ENCODE results near the gene ADGRF5. TPM values are rescaled to one million over a fixed set of nuclear protein-coding genes. Genes with fewer than 3 reads are reported as not detected.

ADGRF5 gene
- total and polyA plus RNA-seq, 10 of the 15 experiments (the other 5 are each of a cell fraction or from before 2014, with no cell fraction given) = 0.01 to 0.13 TPM; not detected in 8

DNA sequence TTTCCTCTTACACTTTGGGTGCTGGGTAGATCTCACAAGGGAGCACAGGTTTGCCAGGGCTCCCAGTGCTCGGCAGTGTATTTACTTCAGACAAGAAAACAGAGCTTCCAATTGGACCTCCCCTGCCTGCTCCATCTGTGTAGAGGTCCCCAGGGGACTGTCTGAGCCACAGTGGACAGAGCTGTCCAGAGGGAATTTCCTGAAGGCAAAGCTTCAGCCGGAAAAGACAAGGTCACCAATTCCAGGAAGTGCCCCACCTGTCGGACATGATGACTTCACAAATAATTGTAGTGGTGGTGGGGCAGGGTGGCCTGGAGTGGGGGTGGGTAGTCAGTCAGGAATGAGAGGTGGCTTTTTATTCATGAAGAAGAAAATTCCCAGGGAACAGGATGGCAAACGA is 18.6 kb downstream of the ADGRF5 start:
- BruUV-seq (replicated peaks) = no TSS peak
- TF ChIP-seq GABPA (IDR thresholded peaks at IDR 0.05; ENCODE audit: low read depth) = no peak
- no peak for TF ChIP-seq MAX (IDR thresholded peaks at IDR 0.05; ENCODE audit: low read depth, low read length)
- TF ChIP-seq NFYB (IDR thresholded peaks at IDR 0.05; ENCODE audit: insufficient read depth, low read depth, low read length) = no peak
- TF ChIP-seq, protein P1, sequence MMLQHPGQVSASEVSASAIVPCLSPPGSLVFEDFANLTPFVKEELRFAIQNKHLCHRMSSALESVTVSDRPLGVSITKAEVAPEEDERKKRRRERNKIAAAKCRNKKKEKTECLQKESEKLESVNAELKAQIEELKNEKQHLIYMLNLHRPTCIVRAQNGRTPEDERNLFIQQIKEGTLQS (IDR thresholded peaks at IDR 0.05; ENCODE audit: borderline replicate concordance, extremely low read depth, low read depth, low read length) = no peak
- TF ChIP-seq, protein P2, sequence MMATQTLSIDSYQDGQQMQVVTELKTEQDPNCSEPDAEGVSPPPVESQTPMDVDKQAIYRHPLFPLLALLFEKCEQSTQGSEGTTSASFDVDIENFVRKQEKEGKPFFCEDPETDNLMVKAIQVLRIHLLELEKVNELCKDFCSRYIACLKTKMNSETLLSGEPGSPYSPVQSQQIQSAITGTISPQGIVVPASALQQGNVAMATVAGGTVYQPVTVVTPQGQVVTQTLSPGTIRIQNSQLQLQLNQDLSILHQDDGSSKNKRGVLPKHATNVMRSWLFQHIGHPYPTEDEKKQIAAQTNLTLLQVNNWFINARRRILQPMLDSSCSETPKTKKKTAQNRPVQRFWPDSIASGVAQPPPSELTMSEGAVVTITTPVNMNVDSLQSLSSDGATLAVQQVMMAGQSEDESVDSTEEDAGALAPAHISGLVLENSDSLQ (IDR thresholded peaks at IDR 0.05) = no peak
- no peak for TF ChIP-seq ZBTB40 (IDR thresholded peaks at IDR 0.05; ENCODE audit: borderline replicate concordance)
- no peak for TF ChIP-seq NFIC (IDR thresholded peaks at IDR 0.05; ENCODE audit: low read depth, low read length)
- TF ChIP-seq SMC3 (IDR thresholded peaks at IDR 0.05; ENCODE audit: borderline replicate concordance, low read length) = no peak
- no peak for TF ChIP-seq TCF7 (IDR thresholded peaks at IDR 0.05; ENCODE audit: borderline replicate concordance)
- no peak for TF ChIP-seq TCF3 (IDR thresholded peaks at IDR 0.05; ENCODE audit: borderline replicate concordance, insufficient read depth, low read depth, low read length)
- TF ChIP-seq SRF (IDR thresholded peaks at IDR 0.05; ENCODE audit: low read depth in 2 of 2, low read length in 2 of 2) = no peak
- no peak for TF ChIP-seq CBX5 (IDR thresholded peaks at IDR 0.05; ENCODE audit: low read depth)
- TF ChIP-seq CREM (IDR thresholded peaks at IDR 0.05; ENCODE audit: low read depth) = no peak
- TF ChIP-seq PML (IDR thresholded peaks at IDR 0.05; ENCODE audit: low read length) = no peak

More for the DNA sequence above, 18.6 kb downstream of the ADGRF5 start:
- ATAC-seq (no peak), FAIRE-seq (no peak), DNase-seq (ENCODE audit: low read depth, low spot score) (no peak)
- no peak overlapping the region for H3K4me3 ChIP-seq
- in situ Hi-C loops (cut with MboI) (no loop called here), intact Hi-C loops (cut with micrococcal nuclease; ENCODE audit: unreplicated experiment) (no loop called here)
- H4K20me1 ChIP-seq (ENCODE audit: control insufficient read depth, insufficient read depth) = no peaks in the 10 kb centered on the region
- ChIA-PET POLR2A (no interaction called here), RAD21 (ENCODE audit: unreplicated experiment) (no interaction called here), CTCF (no interaction called here), SMC1A (ENCODE audit: uncharacterized antibody, unreplicated experiment) (no interaction called here)
- no peak overlapping the region for H3K9ac ChIP-seq (ENCODE audit: control insufficient read depth, insufficient read depth, low read length)
- no peaks in the 10 kb centered on the region; a peak in 2 of 4 replicates for H3K27me3 ChIP-seq (replicated peaks in 1 of 2; ENCODE audit: control insufficient read depth in 2 of 2, insufficient read depth in 2 of 2, low read length in 1 of 2)
- no peak overlapping the region for H2AFZ ChIP-seq (ENCODE audit: control insufficient read depth, low read depth, low read length)
- H3K9me3 ChIP-seq (replicated peaks; ENCODE audit: control insufficient read depth, insufficient read depth, low read length) = no peaks in the 10 kb centered on the region
- WGBS (ENCODE audit: insufficient coverage, insufficient replicate concordance, low lambda C conversion rate, missing lambda C conversion rate) = 0% methylated on average over 4 of the region's 4 CpGs
- no peaks in the 10 kb centered on the region for H3K79me2 ChIP-seq (ENCODE audit: control insufficient read depth, insufficient read depth, low read length)
- no peaks in the 10 kb centered on the region for H3K4me1 ChIP-seq (ENCODE audit: control insufficient read depth, insufficient read depth, low read length)
- H3K27ac ChIP-seq (ENCODE audit: control insufficient read depth, insufficient read depth) = no peak overlapping the region
- H3K36me3 ChIP-seq (ENCODE audit: control insufficient read depth in 2 of 2, insufficient read depth in 2 of 2, low read length in 1 of 2) = no peaks in the 10 kb centered on the region
- no peak overlapping the region for H3K4me2 ChIP-seq (ENCODE audit: control insufficient read depth, insufficient read depth)

Measured in GM12878 (cell line).